Ishikawa (cell line): Measurements from ENCODE around the gene YAP1.

Source experiments
- CREB1 ChIP-seq: IDR thresholded peaks from 2 replicates; pipeline ENCODE4 v1.6.1; 2012; ENCODE audit warnings: low read depth
- EGR1 ChIP-seq: IDR thresholded peaks from 2 replicates; pipeline ENCODE4 v1.6.1; 2012
- EP300 ChIP-seq: IDR thresholded peaks from 2 replicates; pipeline ENCODE4 v1.6.1; 2012; ENCODE audit warnings: borderline replicate concordance
- MAX ChIP-seq: IDR thresholded peaks from 2 replicates; pipeline ENCODE4 v1.6.1; 2012
- NFIC ChIP-seq: IDR thresholded peaks from 2 replicates; pipeline ENCODE4 v1.6.1; 2012
- RAD21 ChIP-seq: IDR thresholded peaks from 2 replicates; pipeline ENCODE4 v1.6.1; 2012; ENCODE audit warnings: low read depth
- TAF1 ChIP-seq: IDR thresholded peaks from 2 replicates; pipeline ENCODE4 v1.6.1; 2012; ENCODE audit warnings: low read depth, mild to moderate bottlenecking
- TCF12 ChIP-seq: IDR thresholded peaks from 2 replicates; pipeline ENCODE4 v1.6.1; 2012; ENCODE audit warnings: low read depth
- TEAD4 ChIP-seq: IDR thresholded peaks from 2 replicates; pipeline ENCODE4 v1.6.1; 2012
- USF1 ChIP-seq: IDR thresholded peaks from 2 replicates; pipeline ENCODE4 v1.6.1; 2012
- YY1 ChIP-seq: IDR thresholded peaks from 2 replicates; pipeline ENCODE4 v1.6.1; 2012; ENCODE audit warnings: low read depth
- ZBTB7A ChIP-seq: IDR thresholded peaks from 2 replicates; pipeline ENCODE4 v1.6.1; 2012; ENCODE audit warnings: low read depth

- TF ChIP-seq TEAD4 (no peak), RAD21 (no peak), CREB1 (no peak), MAX (no peak), ZBTB7A (no peak), EP300 (no peak), EGR1 (no peak), USF1 (no peak), YY1 (no peak), TAF1 (no peak), TCF12 (no peak), NFIC (peak; percentile 64; the same call in 1 of the 2 replicates)
These were observed 110.7 kb downstream of the YAP1 start for GRCh38 chr11:102220728-102221467.
